Astrocyte (in vitro differentiated cells and primary cell): ENCODE results near the gene IRS1. TPM values are rescaled to one million over a fixed set of nuclear protein-coding genes. Genes with fewer than 3 reads are reported as not detected.

ENCODE experiments used
- DNase-seq: peaks from one replicate; pipeline ENCODE4 v3.0.0-alpha.2; 2010; ENCODE audit warnings: low read depth
- FAIRE-seq: peaks from 2 replicates; lab custom pipeline; 2011; peaks lifted over from hg19 to GRCh38; lab: Jason Lieb, UNC
- H2AFZ ChIP-seq: 2 replicates; pipeline ENCODE4 v1.6.0; 2012; ENCODE audit warnings: low read depth, low read length, inconsistent platforms
- H3K27ac ChIP-seq: 2 replicates; pipeline ENCODE4 v1.5.1; 2011; ENCODE audit warnings: low read depth, low read length, inconsistent platforms
- H3K27me3 ChIP-seq: 2 replicates; pipeline ENCODE4 v1.6.0; 2011; ENCODE audit warnings: low read length, inconsistent platforms; ENCODE audit not compliant: insufficient read depth
- H3K36me3 ChIP-seq: 2 replicates; pipeline ENCODE4 v1.5.1; 2011; ENCODE audit warnings: low read length, inconsistent platforms; ENCODE audit not compliant: insufficient read depth
- H3K4me1 ChIP-seq: 2 replicates; pipeline ENCODE4 v1.5.1; 2011; ENCODE audit warnings: low read length, inconsistent platforms; ENCODE audit not compliant: insufficient read depth
- H3K4me2 ChIP-seq: 2 replicates; pipeline ENCODE4 v1.6.0; 2012; ENCODE audit warnings: low read length, inconsistent platforms
- H3K4me3 ChIP-seq: 2 replicates; pipeline ENCODE4 v1.5.1; 2011; ENCODE audit warnings: low read depth, mild to moderate bottlenecking, low read length, inconsistent platforms; ENCODE audit not compliant: insufficient read depth
- H3K79me2 ChIP-seq: 2 replicates; pipeline ENCODE4 v1.6.0; 2012; ENCODE audit warnings: mild to moderate bottlenecking, low read length, inconsistent platforms; ENCODE audit not compliant: insufficient read depth
- H3K9ac ChIP-seq: 2 replicates; pipeline ENCODE4 v1.6.0; 2012; ENCODE audit warnings: mild to moderate bottlenecking, low read length, inconsistent platforms
- H3K9me3 ChIP-seq: 2 replicates; pipeline ENCODE4 v1.5.1; 2012; ENCODE audit warnings: low read depth, mild to moderate bottlenecking, low read length, inconsistent platforms; ENCODE audit not compliant: insufficient read depth
- H4K20me1 ChIP-seq: 2 replicates; pipeline ENCODE4 v1.6.0; 2012; ENCODE audit warnings: low read length, inconsistent platforms; ENCODE audit not compliant: insufficient read depth
- H3K27ac Mint-ChIP-seq: one replicate; pipeline ENCODE4 v1.8.0; 2021; ENCODE audit warnings: mild to moderate bottlenecking, mixed read lengths; ENCODE audit not compliant: unreplicated experiment
- H3K27me3 Mint-ChIP-seq: one replicate; pipeline ENCODE4 v1.8.0; 2021; ENCODE audit warnings: low read depth, mixed read lengths; ENCODE audit not compliant: unreplicated experiment
- H3K36me3 Mint-ChIP-seq: one replicate; pipeline ENCODE4 v1.8.0; 2021; ENCODE audit warnings: low read depth, mixed read lengths; ENCODE audit not compliant: unreplicated experiment
- H3K4me1 Mint-ChIP-seq: one replicate; pipeline ENCODE4 v1.8.0; 2021; ENCODE audit warnings: low read depth, mixed read lengths; ENCODE audit not compliant: unreplicated experiment
- H3K4me3 Mint-ChIP-seq: one replicate; pipeline ENCODE4 v1.8.0; 2021; ENCODE audit warnings: mild to moderate bottlenecking, moderate library complexity, mixed read lengths; ENCODE audit not compliant: unreplicated experiment
- H3K9me3 Mint-ChIP-seq: one replicate; pipeline ENCODE4 v1.8.0; 2021; ENCODE audit warnings: mild to moderate bottlenecking, mixed read lengths; ENCODE audit not compliant: unreplicated experiment
- CTCF ChIP-seq: IDR thresholded peaks from 2 replicates; pipeline ENCODE4 v1.5.1; 2011; ENCODE audit warnings: low read depth, mild to moderate bottlenecking, inconsistent platforms, low read length, moderate library complexity; ENCODE audit not compliant: insufficient read depth
- EZH2 ChIP-seq: IDR thresholded peaks from 2 replicates; pipeline ENCODE4 v1.6.1; 2012; ENCODE audit warnings: mild to moderate bottlenecking, low read length, inconsistent platforms; ENCODE audit not compliant: insufficient read depth
- total RNA-seq: library from RNA; stranded (reverse); gene quantifications from 2 replicates; pipeline ENCODE4 v1.2.1, GENCODE V29; 2021

IRS1 gene
- total RNA-seq, 1 donor from 2014 or later: 45.0 TPM

DNA sequence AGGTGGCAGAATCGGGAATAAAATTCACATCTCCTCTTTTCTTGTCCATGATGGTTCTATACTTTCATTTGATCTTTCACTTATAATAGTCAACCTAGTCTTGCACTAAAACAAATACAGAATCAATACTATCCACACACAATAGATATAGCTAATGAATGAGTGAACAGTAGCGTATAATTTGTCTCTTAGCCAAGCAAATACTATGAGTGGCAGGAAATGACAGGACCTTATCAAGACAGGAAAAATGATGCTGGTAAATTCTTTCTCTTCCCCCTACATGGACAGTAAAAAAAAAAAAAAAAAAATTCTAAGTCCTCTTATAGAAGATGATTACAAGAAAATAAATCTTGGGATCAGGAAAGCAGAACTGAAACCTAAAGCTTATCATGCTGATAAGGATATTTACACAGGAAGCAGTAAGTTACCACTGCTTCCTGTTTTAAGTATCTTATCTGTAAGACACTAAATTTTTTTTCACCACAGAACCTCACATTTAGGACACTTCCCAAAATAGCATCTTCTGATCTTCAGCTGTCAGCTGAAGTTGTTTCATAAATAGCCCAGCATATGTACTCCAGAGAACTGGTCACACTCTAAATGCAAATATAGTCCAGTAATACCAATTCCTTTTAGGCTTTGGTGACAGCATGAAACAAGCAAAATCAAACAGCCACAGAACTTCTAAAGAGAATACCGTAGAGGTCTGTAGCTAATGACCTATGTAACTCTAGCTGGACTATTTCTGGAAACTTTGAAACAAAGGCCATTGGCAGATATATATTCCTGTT, 27.0 kb downstream of the IRS1 start:
- Mint-ChIP-seq H3K4me1 (peaks cover 22% of the 10 kb centered on the region), H3K27me3 (no peaks in the 10 kb centered on the region), H3K4me3 (no peak overlapping the region), H3K27ac (peak overlapping the region; percentile 3), H3K9me3 (no peaks in the 10 kb centered on the region), H3K36me3 (peaks cover 27% of the 10 kb centered on the region)
- Histone ChIP-seq H2AFZ (no peak overlapping the region), H3K79me2 (peaks cover 99% of the 10 kb centered on the region), H3K4me1 (peaks cover 20% of the 10 kb centered on the region), H3K4me3 (no peak overlapping the region), H3K27me3 (no peaks in the 10 kb centered on the region), H3K36me3 (peaks cover 19% of the 10 kb centered on the region), H3K27ac (peak overlapping the region; percentile 29), H3K4me2 (peak overlapping the region; percentile 63), H3K9ac (peak overlapping the region; percentile 26), H3K9me3 (peaks cover 2% of the 10 kb centered on the region), H4K20me1 (peaks cover 25% of the 10 kb centered on the region)
- TF ChIP-seq CTCF (no peak), EZH2 (no peak)
- DNase-seq: peak; percentile 73
- FAIRE-seq: peak; percentile 66

GRCh38 chr2:226771067-226771466, 28.6 kb downstream of the IRS1 start:
- H3K4me1 ChIP-seq: peaks cover 20% of the 10 kb centered on the region
- FAIRE-seq: no peak
- TF ChIP-seq CTCF (no peak), EZH2 (no peak)
- H3K27ac ChIP-seq: no peak overlapping the region
- H3K4me2 ChIP-seq: no peak overlapping the region
- H3K27me3 ChIP-seq: no peaks in the 10 kb centered on the region
- Mint-ChIP-seq H3K9me3 (no peaks in the 10 kb centered on the region), H3K4me3 (no peak overlapping the region), H3K27me3 (no peaks in the 10 kb centered on the region), H3K4me1 (peaks cover 25% of the 10 kb centered on the region), H3K27ac (peak overlapping the region; percentile 10), H3K36me3 (peaks cover 20% of the 10 kb centered on the region)
- peaks cover 2% of the 10 kb centered on the region for H3K9me3 ChIP-seq
- no peak for DNase-seq
- peaks cover 31% of the 10 kb centered on the region for H4K20me1 ChIP-seq
- no peak overlapping the region for H3K9ac ChIP-seq
- H3K79me2 ChIP-seq: peaks cover 99% of the 10 kb centered on the region
- H3K4me3 ChIP-seq: no peak overlapping the region
- H3K36me3 ChIP-seq: peaks cover 15% of the 10 kb centered on the region
- H2AFZ ChIP-seq: no peak overlapping the region
